Measurements from ENCODE around the gene LRRC3B.

DNA sequence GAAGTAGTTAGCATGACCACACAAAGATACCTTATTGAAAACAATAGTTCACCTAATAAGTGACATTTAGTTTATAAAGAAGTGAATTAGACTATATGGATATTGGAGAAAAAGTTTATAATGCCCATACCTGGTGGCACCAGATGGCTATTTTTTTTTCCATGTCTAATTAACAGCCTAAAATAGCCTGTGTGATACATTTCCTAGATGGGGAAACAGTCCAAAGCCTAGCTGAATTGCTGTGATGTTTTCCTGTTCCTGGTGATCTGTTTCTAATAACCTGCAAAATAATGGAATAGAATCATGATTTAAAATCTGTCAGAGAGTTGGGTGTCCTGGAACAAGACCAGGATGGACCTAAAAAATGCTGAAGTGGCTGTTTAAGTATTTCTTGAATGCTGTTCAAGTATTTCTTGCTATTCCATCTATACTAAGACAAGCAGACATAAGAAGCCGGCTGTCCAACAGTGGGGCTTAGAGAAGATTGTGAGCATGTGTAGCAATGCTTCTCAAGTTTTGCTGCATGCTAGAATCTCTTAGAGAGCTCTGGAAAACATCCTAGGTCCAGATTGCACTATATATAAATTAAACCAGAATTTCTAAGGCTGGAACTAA, 31.3 kb downstream of the LRRC3B start:
- no peak for TF ChIP-seq POLR2A (IDR thresholded peaks at IDR 0.05)
- TF ChIP-seq EP300 (IDR thresholded peaks at IDR 0.05), result no peak
